Activated CD4-positive, CD25-positive, alpha-beta regulatory T cell treated with anti-CD3 and anti-CD28 coated beads, Interleukin-2, amount 50 U/mL, for 16 hours (primary cell): ENCODE results near the gene ERCC4.

Experiments used
- DNase-seq: peaks from one replicate; pipeline ENCODE4 v3.0.0-alpha.2; 2020; ENCODE audit warnings: low read depth, low spot score

Gene ERCC4

GRCh38 chr16:13948086-13948485 lies 28.1 kb downstream of the ERCC4 start:
- DNase-seq: no peak

GRCh38 chr16:13950821-13951547 lies 31.0 kb downstream of the ERCC4 start:
- no peak for DNase-seq

- DNase-seq: no peak
These were observed 31.7 kb downstream of the ERCC4 start for GRCh38 chr16:13951611-13952010.

- DNase-seq: no peak
These were observed 33.5 kb downstream of the ERCC4 start for GRCh38 chr16:13953501-13953900.

- no peak for DNase-seq
These were observed 36.8 kb downstream of the ERCC4 start for GRCh38 chr16:13956635-13957196.

- DNase-seq: no peak
These were observed 37.5 kb downstream of the ERCC4 start for GRCh38 chr16:13957197-13958078.

- no peak for DNase-seq
These were observed 38.5 kb downstream of the ERCC4 start for GRCh38 chr16:13958474-13958873.

- no peak for DNase-seq
These were observed 39.7 kb downstream of the ERCC4 start for GRCh38 chr16:13959626-13960025.

GRCh38 chr16:13961099-13961811 lies 41.3 kb downstream of the ERCC4 start:
- no peak for DNase-seq

GRCh38 chr16:13962232-13962631 lies 42.3 kb downstream of the ERCC4 start:
- DNase-seq: no peak

GRCh38 chr16:13968835-13969234 lies 48.9 kb downstream of the ERCC4 start:
- DNase-seq: no peak

- DNase-seq: no peak
These were observed 49.8 kb downstream of the ERCC4 start for GRCh38 chr16:13969711-13970110.

GRCh38 chr16:13970708-13971422 lies 50.9 kb downstream of the ERCC4 start:
- no peak for DNase-seq

GRCh38 chr16:13973321-13974023 lies 53.5 kb downstream of the ERCC4 start:
- DNase-seq: no peak

GRCh38 chr16:13977177-13977576 lies 57.2 kb downstream of the ERCC4 start:
- DNase-seq: no peak

GRCh38 chr16:13982451-13982850 lies 62.5 kb downstream of the ERCC4 start:
- DNase-seq: no peak

GRCh38 chr16:13983625-13984024 lies 63.7 kb downstream of the ERCC4 start:
- no peak for DNase-seq

GRCh38 chr16:13984794-13985193 lies 64.8 kb downstream of the ERCC4 start:
- no peak for DNase-seq

- no peak for DNase-seq
These were observed 68.1 kb downstream of the ERCC4 start for GRCh38 chr16:13988038-13988437.

- DNase-seq: no peak
These were observed 72.4 kb downstream of the ERCC4 start for GRCh38 chr16:13992322-13992721.

- no peak for DNase-seq
These were observed 73.0 kb downstream of the ERCC4 start for GRCh38 chr16:13992976-13993375.
